GM12872 (cell line): Measurements from ENCODE around the gene TIE1.

Source experiments
- TF ChIP-seq, protein P1 (sequence below): IDR thresholded peaks from 3 replicates; pipeline ENCODE4 v1.5.1; 2011; ENCODE audit warnings: low read depth, mild to moderate bottlenecking, low read length, moderate library complexity; ENCODE audit not compliant: insufficient read depth

TIE1 gene

DNA sequence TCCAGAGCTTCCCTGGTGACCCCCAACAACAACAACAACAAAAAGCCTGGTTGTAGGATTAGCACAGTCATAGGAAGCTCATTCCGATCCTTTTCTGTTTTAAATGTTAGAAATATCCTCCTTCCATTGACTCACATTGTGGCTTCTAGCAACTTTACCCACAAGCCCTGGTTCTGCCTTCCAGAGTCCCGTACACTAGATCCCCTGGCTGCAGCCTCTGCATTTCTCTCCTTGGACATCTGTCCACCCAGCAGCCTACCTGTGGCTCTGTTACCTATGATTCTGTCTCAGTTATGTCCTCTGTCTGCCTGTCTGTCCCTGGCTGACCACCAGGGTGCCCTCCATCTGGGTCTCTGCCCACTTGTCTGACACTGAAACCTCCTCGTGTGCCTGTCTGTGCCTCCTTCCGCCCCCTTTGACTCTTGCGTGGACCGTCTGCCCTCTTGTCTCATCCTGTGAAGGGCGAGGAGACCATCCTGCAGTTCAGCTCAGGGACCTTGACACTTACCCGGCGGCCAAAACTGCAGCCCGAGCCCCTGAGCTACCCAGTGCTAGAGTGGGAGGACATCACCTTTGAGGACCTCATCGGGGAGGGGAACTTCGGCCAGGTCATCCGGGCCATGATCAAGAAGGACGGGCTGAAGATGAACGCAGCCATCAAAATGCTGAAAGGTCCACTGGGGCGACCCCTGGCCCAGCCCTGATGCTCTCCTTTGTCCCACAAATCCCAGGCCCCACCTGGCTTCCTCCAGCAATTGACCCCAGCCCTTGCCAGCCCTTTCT, 16.1 kb downstream of the TIE1 start:
- TF ChIP-seq, protein P1, sequence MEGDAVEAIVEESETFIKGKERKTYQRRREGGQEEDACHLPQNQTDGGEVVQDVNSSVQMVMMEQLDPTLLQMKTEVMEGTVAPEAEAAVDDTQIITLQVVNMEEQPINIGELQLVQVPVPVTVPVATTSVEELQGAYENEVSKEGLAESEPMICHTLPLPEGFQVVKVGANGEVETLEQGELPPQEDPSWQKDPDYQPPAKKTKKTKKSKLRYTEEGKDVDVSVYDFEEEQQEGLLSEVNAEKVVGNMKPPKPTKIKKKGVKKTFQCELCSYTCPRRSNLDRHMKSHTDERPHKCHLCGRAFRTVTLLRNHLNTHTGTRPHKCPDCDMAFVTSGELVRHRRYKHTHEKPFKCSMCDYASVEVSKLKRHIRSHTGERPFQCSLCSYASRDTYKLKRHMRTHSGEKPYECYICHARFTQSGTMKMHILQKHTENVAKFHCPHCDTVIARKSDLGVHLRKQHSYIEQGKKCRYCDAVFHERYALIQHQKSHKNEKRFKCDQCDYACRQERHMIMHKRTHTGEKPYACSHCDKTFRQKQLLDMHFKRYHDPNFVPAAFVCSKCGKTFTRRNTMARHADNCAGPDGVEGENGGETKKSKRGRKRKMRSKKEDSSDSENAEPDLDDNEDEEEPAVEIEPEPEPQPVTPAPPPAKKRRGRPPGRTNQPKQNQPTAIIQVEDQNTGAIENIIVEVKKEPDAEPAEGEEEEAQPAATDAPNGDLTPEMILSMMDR: peak; percentile 35; the same call in 2 of the 3 replicates

GRCh38 chr1:43317817-43318471, 17.2 kb downstream of the TIE1 start:
- TF ChIP-seq, protein P1: no peak

GRCh38 chr1:43318831-43319230, 18.0 kb downstream of the TIE1 start:
- TF ChIP-seq, protein P1: no peak

DNA sequence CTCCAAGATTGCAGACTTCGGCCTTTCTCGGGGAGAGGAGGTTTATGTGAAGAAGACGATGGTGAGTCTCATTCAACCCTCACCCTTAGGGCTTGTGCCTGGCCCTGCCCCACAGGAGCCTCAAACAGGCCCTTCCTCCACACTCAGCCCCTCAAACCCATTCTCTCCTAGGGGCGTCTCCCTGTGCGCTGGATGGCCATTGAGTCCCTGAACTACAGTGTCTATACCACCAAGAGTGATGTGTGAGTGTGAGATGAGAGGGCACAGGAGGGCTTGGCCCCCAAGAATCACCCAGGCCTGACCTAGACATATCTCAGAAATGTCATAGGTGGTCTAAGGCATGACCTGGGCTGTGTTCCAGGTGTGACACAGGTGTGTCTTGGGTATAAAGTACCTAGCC, 18.5 kb downstream of the TIE1 start:
- TF ChIP-seq, protein P1: no peak

- TF ChIP-seq, protein P1: no peak
These were observed 19.0 kb downstream of the TIE1 start for GRCh38 chr1:43319766-43320165.

DNA sequence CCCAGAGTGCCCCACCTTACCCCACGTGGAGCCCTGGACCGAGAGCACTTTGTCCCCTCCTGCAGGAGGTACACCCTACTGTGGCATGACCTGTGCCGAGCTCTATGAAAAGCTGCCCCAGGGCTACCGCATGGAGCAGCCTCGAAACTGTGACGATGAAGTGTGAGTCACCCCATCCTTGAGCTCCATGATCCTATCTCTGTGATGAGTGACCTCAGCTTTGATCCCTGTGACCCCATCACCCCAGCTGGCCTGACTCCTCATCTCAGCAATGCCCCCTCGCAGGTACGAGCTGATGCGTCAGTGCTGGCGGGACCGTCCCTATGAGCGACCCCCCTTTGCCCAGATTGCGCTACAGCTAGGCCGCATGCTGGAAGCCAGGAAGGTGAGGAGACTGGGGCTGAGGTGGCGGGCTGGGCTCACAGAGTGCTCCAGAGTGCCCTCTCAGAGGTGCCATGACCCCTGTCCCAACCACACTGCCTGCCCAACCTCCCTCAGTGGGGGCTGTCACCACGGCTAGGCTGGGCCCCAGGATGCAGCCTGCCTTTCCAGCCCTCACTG, 20.6 kb downstream of the TIE1 start:
- TF ChIP-seq, protein P1: no peak

DNA sequence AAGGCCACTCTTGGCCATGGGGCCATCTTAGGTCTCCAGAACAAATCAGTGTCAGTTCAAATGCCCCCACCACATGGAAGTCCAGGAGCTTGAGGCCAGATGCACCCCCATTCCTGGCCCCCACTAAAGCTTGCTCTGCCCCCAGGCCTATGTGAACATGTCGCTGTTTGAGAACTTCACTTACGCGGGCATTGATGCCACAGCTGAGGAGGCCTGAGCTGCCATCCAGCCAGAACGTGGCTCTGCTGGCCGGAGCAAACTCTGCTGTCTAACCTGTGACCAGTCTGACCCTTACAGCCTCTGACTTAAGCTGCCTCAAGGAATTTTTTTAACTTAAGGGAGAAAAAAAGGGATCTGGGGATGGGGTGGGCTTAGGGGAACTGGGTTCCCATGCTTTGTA, 21.7 kb downstream of the TIE1 start:
- TF ChIP-seq, protein P1: no peak
